HG02981 (cell line): ENCODE data around the gene SLC4A4.
A peak's percentile ranks its signal among the peaks of the same experiment; 100 is the strongest.

Experiments used
- ATAC-seq: cut with Tn5 transposase; IDR thresholded peaks from one replicate; pipeline ENCODE4 v1.9.1; 2021; ENCODE audit warnings: mild to moderate bottlenecking, moderate library complexity; ENCODE audit not compliant: unreplicated experiment

The SLC4A4 gene

DNA sequence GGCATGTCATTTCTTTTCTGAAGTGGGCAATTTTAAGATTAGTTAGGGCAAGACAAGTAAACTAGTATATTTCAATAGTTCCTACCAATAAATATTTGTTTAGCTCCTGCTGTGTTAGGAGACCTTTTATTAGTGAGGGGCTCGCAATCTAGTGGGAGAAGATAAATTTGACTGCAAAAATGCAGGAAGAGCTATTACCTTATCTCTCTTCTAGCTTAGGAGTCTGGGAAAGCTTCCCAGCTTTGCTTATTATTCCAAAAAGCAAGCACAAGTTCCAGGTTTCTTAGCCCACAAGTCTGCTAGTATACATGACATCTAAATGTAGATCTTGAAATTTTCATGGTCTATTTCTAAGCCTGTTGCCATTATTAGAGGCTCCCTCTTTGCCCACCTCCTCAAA is 254.0 kb downstream of the SLC4A4 start:
- ATAC-seq, result no peak

DNA sequence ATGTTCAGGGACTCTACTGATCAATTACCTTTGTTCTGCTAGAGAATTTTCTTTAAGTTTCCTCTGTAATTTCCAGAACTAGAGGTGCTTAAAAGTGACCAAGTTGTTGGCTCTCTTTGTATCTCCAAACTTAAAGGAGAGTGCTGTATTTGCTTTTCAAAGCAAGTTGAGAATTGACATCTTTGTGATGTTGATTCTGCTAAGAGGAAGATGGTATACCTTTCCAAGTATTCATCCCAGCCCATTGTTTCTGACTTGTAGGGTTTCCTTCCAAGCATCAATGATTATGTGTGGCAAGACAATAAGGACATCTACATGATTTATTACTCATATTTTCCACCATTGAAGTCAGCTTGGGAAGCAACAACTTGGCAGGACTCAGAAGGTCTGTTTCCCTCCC is 254.5 kb downstream of the SLC4A4 start:
- ATAC-seq, result no peak

DNA sequence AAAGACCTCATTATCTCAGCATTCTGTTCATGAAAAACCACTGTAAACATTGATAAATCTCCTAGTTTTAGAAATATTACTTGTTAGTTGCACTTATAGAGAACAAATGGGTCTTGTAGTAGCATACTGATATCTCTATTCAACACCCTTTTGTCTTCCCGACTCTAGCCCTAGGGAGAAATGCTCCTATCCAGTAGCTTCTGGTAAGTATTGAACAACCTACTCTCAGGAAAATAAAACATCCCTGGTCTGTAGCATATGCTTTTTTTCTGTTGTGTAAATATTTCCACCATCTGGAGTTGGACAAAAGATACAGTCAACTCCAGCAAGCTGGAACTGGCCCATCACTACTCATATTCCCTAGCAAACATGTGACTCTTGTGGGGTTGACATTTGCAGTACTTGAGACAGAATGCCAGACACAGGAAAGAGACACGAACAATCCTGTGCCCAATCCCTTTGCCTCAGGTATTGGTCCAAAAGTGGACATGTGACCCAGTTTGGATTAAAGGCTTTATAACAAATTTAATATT is 256.8 kb downstream of the SLC4A4 start:
- no peak for ATAC-seq

DNA sequence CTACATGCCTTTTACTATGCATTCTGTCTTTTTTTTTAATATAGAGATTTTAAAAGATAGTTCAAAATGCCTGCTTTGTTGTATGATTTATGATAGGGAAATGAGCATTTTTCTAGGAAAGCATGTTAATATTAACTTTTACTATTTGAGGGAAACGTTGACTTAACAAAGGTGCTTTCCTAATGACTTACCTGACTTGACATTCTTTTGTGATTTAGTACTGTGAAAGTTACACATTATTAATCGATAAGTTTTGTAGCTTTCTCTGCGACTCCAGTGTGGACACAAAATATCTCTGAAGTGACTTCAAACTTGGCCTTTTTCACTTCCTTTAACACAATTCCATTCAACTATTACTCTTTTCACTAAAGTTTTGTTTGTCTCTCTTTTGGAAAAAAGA is 260.8 kb downstream of the SLC4A4 start:
- ATAC-seq, result no peak

DNA sequence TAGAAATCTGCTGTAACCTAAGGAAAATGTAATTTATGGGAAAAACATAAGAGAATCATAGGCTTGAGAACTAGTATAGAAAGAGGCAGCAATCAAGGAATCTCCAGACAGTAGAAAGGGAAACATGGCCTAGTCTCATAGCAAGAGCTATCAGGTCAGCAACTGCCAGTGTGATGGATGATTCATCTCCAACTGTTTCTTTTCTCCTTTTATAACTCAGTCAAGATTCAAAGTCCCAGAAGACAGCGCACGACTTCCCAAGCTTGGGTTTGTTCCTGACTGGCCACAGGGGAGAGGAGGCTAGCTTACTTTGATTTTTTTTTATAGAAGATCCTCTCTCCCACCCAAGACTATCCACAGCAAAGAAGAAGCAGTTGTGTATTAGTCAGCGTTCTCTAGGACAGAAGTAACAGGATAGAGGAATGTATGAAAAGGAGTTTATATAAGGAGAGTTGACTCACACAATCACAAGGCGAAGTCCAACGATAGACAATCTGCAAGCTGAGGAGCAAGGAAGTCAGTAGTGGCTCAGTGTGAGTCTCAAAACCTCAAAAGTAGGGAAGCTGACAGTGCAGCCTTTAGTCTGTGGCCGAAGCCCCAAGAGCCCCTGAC is 263.6 kb downstream of the SLC4A4 start:
- no peak for ATAC-seq

DNA sequence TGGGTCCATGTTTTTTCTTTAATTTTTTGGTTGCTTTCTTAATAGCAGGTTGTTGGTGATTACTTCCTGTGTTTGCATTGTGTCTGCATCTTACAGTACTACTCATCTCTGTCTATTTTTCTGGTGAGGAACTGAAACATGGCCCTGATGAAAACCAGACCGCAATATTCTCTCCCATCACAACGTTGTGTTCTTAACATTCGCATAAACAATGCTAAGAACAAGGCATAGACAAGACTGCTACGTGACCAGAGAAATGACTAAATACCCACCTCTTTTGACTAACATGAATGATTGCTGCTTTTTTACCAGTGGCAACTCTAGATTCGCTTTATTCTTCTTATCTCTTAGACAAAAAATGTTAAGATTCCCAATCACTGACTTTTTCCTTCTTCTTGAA is 266.0 kb downstream of the SLC4A4 start:
- ATAC-seq, result peak; percentile 80

DNA sequence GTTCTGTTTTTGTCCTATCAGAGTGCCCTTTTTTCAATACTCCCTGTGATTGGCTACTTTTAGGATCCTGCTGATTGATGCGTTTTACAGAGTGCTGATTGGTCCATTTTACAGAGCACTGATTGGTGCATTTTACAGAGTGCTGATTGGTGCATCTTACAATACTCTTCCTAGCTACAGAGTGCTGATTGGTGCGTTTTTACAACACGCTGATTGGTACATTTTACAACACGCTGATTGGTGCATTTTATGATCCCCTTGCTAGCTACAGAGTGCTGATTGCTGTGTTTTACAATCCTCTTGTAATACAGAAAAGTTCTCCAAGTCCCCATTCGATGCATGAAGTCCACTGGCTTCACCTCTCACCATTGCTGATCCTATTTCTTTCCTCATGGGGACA is 268.3 kb downstream of the SLC4A4 start:
- no peak for ATAC-seq

DNA sequence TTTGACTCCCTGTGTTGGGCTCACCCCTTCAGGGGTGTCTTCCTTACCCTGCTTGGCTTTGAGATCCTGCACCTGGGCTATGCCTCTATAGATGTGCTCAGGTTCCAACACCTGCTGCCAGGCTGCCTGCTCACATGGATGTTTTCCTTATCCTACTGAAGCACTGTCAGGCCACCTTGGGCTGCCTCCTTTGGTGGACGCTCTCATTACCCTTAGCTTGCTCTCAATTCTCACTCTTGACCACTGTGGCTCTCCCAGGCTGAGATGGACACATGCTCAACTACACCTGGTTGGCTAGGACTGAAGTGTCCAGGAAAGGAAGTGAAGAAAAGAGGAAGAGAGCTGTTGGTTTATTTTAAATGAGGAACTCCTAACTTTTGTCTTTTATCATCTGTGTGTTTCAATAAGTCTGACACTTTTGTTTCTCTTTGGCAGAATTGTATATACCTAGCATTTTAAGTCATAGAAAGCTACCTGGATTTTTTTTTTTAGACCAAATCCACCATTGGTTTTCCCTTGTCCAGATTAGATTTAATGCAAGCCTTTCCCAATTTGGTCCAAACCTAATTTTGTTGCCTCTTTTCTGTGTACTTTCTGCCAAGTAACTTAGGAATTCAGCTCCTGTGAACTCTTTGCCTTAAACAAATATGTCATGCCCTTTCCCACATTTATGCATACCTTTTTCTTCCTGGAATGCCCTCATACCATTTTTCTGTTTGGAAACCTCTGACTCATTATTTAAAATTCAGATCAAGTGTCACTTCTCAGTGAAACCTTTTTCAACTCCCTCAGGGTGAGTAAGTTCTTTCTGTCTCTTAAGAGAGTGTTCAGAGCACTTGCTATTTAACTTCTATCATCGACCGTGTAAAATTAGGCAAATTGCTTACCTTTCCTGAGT is 269.2 kb downstream of the SLC4A4 start:
- ATAC-seq, result no peak

DNA sequence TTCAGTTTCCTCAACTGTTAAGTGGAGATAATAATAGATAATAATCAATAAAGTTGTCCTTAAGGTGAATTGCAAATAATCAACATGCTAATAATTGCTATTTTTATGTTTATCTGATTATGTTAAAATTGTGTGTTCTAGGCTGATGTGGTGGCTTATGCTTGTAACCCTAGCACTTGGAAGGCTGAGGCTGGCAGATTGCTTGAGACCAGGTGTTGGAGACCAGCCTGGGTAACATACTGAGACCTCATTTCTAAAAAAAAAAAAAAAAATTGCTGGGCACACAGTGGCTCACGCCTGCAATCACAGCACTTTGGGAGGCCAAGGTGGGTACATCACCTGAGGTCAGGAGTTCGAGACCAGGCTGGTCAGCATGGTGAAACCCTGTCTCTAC is 269.9 kb downstream of the SLC4A4 start:
- no peak for ATAC-seq

DNA sequence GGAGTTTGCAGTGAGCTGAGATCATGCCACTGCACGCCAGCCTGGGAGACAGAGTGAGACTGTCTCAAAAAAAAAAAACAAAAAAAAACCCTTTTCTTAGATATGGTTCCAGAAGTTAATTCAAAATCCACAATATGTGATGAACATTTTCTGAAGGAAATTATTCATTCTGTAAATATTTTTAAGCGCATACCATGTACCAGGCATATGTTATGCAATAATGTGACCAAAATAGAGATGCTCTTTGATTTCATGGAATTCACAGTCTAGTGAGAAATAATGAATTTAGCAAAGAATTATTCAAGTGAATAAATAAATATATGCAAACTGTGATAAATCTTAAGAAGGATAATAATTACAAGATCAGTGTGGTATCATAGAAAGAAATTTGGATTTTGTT is 270.3 kb downstream of the SLC4A4 start:
- no peak for ATAC-seq

DNA sequence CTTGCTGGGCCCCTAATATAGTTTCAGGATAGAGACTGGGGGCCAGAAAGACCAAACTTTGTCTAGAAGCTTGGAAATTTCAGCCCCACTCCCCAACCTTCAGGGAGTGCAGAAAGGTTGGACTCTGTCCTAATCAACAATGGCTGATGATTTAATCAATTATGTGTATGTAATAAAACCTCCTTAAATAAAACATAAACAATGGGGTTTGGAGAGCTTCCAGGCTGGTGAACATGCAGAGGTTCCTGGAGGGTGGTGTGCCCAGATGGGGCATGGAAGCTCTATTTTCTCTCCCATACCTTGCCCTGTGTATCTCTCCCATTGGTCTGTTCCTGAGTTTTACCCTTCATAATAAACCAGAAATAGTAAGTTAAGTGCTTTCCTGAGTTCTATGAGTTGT is 270.8 kb downstream of the SLC4A4 start:
- ATAC-seq, result no peak

DNA sequence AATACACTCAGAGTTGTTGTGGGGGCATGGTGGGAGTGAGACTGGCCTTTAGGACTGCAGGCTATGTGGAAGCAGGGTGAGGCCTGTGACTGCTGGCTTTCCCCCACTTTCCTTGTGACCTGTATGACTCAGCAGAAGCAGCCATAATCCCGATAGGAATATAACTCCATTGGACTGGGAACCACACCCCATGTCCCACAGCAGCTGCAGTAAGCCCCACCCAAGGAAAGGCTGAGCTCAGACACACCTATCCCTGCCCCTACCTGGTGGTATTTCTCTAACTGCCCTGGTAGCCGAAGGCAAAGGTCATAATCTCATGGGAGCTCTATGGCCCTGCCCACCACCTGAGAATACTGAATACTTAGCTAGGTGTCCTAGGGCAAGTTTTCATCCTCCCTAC is 275.8 kb downstream of the SLC4A4 start:
- no peak for ATAC-seq

DNA sequence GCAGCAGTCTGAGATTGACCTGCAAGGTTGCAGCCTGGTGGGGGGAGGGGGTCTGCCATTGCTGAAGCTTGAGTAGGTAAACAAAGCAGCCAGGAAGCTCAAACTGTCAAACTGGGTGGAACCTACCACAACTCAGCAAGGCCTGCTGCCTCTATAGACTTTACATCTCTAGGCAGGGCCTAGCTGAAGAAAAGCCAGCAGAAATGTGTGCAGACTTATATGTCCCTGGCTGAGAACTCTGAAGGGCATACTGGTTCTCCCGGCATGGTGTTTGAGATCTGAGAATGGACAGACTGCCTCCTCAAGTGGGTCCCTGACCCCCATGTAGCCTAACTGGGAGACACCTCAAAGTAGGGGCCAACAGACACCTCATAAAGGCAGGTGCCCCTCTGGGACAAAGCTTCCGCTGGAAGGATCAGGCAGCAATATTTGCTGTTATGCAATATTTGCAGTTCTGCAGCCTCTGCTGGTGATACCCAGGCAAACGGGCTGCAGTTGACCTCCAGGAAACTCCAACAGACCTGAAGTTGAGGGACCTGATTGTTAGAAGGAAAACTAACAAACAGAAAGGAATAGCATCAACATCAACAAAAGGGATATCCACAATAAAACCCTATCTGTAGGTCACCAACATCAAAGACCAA is 277.5 kb downstream of the SLC4A4 start:
- ATAC-seq, result no peak
